CD4-positive, alpha-beta T cell treated with Interleukin-15 for 1 hour (primary cell): ENCODE results near the gene KIAA0319L.
"Not testable (repeated sequence)": the region's sequence is repeated elsewhere in the genome, so short reads cannot be mapped to it uniquely, and the experiment has no call there.

Source experiments
- DNase-seq: peaks from one replicate; pipeline ENCODE4 v3.0.0-alpha.2; 2020

KIAA0319L gene

DNA sequence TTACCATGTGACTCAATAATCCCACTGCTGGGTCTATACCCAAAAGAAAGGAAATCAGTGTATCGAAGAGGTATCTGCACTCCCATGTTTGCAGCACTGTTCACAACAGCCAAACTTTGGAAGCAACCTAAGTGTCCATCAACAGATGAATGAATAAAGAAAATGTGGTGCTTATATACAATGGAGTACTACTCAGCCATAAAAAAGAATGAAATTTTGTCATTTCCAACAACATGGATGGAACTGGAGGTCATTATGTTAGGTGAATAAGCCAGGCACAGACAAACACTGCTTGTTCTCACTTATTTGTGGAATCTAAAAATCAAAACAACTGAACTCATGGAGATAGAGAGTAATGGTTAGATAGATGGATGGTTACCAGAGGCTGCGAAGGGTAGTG, 79.3 kb downstream of the KIAA0319L start:
- no peak for DNase-seq

DNA sequence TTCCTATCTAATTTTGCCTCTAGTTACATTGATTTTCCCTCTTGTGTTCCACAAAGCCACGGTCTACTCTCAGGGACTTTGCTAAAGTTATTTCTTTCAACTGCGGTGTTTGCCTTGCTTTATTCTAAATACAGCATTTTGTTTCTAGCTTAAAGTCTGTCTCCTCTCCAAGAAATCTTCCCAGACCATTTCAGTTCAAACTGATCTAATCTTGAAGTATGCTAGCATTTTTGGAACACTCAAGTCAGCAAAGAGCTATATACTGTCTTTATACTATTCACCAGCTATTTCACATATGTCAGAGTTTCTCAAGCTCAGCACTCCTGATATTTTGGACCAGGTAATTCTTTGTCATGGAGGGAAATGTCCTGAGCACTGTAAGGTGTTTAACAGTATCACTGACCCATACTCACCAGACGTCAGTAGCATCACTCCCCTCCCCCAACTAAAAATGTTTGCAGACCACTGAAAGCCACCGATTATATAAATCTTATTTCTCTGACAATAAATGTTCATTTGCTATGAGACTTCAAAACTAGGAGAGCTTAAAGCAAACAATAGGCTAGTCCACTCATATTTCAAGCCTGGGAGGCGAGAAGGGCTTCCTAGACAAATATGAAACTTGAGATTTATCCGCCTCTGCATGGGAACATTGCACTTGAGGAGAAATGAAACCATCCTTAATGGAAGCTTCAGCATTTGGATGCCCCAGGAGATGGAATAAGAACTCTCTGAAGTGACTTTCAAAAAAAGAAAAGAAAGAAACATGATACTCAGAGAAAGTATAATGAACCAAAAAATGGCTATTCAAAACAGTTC, 81.1 kb downstream of the KIAA0319L start:
- no peak for DNase-seq

DNA sequence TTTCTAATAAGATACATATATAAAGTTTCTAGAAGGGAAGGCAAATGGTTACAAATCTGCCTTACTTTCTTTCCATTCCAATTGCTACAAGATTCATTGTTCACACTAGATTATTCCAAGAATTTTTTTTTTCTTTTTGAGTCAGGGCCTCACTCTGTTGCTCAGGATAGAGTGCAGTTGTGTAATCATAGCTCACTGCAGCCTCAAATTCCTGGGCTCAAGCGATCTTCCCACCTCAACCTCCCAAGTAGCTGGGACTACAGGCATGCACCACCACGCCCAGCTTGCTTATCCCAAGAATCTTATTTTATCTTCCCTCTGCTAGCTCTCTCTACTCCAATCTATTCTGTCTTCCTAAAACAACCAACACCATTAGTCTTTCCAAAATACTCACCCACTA, 81.8 kb downstream of the KIAA0319L start:
- DNase-seq, result no peak

DNA sequence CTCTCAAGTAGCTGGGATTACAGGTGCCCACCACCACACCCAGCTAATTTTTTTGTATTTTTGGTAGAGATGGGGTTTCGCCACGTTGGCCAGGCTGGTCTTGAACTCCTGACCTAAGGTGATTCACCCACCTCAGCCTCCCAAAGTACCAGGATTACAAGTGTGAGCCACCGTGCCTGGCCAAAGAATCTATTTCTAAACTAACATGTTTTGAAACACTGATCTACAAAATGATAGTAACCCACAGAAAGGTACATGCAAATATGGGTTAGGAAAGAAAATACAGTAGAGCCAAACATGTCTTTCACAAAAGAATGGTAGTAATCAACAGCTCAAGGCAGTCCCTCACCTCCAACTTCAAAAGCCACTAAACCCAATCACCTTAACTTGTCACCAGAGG, 84.0 kb downstream of the KIAA0319L start:
- not testable (repeated sequence) for DNase-seq

DNA sequence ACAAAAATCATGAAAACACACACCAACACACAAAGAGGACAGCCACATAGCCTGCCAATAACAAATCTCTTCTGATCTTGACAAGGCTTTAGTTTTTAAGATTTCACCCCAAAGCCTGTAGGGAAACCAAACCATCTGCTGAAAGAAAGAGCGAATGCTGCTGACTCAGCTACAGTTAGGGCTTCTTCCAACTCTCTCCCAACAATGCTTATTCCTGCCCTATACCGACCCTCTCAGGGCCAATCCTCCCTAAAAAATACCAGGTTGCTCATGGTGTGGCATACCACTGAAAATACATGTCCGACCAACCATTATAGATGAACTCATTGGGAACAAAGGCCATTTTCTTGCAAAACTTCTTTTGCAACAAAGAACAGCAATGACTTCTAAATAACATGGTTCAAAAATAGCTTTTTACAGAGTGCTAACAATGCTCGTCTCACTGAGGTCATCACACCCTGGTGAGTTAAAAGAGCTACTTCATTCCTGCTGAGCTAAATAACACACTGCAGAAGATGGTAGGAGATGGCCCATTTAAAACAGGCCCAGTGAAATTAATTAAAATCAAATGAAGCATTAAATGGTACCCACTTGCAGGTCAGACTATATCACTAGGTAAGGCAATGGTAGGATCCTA, 86.1 kb downstream of the KIAA0319L start:
- no peak for DNase-seq

DNA sequence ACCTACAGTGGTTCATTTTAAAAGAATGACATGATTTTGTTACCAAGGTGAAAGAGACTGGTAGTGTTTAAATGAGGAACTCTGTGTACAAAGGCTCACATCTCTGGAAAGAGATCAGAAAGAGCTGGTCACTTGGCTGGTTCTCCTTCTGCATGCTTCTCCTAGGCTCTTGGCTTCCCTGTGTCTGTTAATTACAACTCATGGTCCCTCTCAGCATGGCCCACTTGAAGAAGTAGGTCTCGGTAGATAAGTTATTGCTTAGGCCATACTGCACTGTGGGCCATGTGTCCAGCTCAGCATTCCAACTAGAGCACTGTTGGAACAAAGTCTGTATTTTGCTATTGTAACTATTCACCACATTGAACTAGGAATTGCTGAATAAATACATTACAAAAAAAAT, 91.1 kb downstream of the KIAA0319L start:
- no peak for DNase-seq

DNA sequence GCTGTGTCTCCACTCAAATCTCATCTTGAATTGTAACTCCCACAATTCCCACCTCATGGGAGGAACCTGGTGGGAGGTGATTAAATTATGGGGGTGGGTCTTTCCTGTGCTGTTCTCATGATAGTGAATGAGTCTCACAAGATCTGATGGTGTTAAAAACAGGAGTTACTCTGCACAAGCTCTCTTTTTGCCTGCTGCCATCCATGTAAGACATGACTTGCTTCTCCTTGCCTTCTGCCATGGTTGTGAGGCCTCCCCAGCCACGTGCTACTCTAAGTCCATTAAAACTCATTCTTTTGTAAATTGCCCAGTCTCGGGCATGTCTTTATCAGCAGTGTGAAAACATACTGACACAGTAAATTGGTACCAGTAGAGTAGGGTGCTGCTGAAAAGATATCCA, 93.5 kb downstream of the KIAA0319L start:
- not testable (repeated sequence) for DNase-seq

DNA sequence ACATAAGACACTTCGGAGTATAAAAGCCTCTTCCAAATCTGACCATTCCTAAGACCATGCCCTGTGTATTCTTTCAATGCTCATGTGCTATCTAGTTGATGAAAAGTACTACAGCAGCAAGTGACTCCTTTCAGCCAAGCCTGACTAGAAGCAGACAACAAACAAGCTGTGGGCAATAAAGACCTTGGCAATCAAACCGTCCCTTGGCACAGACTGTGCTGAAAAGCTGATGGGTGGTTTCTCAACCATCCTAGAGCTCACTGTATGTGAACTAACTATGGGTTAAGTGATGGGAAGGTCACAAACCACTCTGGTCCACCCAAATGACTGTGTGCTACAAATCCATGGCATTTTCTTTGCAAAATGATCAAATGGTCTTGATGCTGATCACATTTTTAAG, 94.0 kb downstream of the KIAA0319L start:
- DNase-seq, result no peak

DNA sequence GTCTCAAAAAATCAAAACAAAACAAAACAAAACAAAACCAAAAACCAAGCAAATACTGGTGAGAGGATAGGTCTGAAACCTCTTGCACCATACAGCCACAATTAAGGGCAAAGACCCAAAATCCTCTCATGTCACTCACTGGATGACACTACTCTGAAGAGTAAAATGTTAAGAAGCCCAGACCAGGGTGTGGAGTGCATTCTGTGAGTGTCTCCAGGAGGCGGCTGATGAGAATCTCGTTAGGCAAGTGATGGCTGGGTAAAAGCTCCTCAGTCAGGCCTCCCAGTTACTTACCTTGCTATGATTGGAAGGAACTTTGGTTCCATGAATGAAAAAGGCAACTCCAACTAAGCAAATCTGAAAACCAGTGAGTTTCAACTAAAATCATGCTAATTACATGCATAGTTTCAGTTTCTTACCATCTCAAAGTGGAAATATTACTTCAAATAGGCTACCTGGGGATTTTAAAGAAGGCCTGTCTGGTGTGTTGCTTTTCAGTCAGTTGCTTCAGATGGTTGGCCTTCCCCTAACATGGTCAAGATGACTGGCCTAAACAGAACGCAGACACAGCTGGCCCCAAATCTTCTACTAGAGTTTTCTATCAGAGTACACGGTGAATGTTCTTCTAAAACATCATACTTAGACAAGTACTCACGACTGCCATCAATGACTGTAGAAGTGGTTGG, 95.1 kb downstream of the KIAA0319L start:
- DNase-seq, result no peak

DNA sequence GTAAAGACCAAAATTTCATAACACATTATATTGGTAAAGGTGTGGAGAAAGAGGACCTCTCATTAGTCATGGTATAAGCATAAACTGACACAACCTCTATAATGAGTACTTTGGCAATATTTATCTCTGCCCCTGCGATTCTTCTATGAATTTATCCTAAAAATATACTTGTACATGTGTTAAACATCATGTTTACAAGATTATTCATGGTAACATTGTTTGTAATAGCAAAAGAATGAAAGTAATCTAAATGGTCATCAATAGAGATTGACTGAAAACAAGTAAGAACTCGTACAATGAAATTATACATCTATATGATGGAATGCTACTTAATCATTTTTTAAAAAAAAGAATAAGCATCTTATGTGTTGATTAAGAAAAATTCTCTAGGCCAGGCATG, 96.4 kb downstream of the KIAA0319L start:
- no peak for DNase-seq

DNA sequence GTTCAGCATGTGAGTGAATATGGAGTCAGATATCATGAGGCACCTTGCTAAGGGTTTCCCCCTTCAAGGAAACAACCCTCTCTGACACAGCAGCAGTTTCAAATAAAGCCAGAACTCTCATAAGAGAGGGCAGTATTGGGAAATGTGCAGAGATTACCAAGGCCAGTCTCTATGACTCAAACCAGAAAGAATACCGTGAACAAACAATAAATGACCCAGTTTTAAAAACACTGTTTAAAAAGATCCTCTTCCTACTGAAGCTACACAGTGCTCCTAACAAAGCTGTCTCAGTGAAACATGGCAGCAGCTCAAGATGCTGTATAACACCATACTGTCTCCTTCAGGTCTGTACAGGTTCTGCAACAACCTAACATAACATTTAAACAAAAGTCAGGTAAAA, 102.6 kb downstream of the KIAA0319L start:
- DNase-seq, result no peak

DNA sequence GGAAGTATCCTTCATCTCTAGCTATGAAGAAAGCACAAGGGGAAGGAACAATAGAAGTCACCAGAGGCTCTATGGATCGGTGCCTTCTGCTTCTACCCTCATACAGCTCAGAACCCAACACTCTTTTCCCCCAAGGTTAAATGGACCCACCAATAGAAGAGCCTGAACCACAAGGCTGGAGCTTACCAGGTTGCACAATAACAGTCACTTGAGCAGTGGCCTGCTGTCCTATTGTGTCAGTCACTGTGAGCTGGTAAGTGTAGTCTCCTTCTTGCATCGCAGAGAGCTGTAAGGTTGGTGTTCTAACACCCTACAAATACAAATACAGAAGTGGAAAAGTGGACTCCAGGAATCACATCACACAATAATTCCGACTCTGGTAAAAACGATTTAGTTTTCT, 103.0 kb downstream of the KIAA0319L start:
- DNase-seq, result no peak

DNA sequence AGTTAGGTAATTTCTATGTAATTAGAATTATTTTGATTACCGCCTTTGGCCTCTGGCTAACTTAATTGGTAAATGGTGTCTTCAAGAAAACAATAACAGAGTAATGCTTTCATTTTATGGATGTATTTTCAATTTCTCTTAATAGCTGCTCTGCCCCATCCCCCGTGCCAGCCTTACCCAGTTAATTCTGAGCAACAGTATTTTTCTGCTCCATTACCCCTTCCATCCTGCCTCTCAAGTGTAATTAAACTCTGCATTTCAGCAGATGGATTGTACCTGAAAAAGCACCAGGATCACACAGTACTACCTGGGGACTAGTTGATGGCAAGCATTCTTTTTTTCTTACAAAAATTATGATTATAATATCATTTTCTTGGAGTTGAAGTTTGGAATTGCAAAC, 104.2 kb downstream of the KIAA0319L start:
- DNase-seq, result no peak

DNA sequence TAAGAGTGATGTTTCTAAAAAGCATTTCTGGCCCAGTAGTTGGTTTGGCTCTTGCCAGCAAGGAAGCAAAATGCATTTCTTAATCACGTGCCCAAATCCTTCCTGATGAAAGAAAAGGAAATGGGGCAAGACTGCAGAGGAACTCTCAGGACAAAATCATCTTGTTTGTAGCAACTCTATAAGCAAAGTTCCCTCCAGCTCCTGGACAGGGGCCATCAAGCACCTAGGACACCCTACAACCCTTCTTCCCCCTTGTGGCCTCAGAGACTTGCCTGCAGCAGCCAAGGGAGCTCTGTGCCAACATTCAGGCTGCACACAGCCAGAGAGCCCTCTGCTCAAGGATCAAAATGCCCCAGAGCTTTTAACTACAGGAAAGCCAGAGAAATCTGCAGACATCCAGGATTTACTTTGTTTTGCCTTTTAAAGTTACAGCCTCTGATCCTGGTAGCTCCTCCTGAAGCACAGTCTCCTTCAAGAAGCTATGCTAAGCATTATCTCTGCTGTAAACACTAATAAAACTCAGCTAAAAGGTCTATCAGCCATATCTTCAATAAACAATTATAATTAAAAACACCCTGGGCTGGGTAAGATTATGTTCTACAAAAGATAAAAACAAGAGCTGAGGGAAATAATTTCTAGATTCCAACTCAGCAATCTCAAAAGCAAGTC, 105.0 kb downstream of the KIAA0319L start:
- peak; percentile 21 for DNase-seq

DNA sequence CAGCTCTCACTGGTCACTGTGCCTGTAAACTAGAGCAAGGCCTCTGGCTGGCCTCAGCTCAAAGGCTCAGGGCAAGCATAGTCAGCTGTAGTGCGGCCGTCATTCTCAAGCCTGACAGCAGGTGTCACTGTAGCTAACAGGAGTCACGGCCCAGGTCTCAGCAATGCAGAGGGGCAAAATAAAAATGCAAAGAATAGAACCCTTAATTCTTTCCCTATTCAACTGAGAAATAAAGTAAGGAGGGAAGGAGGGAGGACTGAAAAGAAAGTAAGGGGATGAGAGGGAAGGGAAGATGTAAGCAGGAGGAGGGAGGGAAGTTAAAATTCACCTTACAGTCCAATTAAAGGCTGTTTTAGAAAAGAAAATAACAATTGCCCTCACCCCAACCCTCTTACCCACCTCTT, 106.1 kb downstream of the KIAA0319L start:
- DNase-seq, result peak; percentile 68

DNA sequence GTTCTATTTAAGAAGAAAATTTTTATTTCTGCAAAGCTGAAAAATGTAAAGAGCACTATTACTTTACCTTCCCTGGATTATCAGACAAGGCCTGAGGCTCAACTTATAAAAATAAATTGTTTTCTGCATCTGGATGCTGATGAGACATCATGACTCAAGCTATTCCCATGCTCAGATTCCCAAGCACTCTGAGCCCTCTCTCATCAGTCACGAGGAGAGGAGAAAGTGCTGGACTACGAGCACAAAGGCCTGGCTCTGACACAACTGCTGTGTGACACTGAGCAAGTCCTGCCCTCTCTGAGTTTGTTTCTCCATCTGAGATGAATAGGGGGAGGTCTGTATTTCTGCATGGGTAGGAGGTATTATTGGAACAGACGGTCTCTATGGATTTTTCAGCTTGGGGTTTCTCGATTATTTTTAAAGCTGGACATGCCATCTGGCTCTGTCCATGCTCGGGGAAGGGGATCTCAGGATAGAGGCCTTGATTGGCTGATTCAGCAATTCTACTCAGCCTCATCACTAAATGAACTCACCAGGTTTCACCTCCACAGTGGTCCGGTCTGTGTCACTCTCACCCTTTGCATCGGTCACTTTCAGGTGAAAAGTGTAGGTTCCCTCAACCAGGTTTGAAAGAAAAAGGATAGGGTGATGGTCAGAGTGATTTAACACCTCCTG, 107.7 kb downstream of the KIAA0319L start:
- no peak for DNase-seq

DNA sequence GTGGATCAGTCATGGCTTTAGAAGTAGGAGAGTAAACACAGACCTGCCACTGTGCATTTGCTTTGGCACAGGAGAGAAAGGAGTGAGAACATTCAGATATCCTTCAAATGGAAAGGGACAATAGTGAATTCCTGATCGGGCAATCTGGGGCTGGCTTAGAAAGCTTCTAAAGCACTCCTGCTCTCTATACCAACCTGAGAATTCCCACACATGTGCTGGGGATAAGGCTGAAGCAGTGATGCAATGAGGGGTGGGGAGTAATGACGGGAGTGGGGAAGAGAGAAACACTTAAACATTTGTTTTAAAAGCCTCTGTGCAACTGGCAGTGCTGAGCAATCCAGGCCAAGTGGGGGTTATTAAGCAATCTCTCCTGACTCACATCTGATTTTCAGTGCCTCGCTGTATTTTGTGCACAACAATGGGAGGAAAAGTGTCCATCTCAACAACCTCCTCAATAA, 108.8 kb downstream of the KIAA0319L start:
- DNase-seq, result no peak

DNA sequence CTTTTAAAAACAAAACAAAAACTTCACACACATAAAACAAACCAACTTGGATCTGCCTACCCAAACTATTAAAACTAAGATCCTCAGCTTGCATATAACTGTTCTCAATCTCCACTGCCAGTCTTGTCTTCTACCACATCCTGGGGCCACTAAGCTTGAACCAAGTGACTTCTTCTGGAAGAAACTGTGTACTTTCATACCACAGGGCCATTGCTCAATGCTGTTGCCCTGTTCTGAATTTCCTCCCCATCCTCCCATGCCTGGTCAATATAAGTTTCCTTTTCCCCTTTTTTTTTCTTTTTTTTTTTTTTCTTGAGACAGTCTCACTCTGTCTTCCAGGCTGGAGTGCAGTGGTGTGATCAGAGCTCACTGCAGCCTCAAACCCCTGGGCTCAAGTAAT, 109.9 kb downstream of the KIAA0319L start:
- no peak for DNase-seq

DNA sequence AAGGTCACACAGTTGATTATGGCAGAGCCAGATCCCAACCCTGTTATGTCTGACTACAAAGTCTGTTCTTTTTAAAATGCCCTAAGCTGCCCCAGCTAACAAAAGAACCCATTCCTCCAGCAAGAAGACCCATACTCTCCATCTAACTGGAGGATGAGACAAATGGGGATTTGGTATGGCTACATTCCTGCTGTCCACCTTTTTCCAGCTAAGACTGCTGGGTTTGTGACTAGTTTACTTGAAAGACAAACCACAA, 112.8 kb downstream of the KIAA0319L start:
- no peak for DNase-seq

DNA sequence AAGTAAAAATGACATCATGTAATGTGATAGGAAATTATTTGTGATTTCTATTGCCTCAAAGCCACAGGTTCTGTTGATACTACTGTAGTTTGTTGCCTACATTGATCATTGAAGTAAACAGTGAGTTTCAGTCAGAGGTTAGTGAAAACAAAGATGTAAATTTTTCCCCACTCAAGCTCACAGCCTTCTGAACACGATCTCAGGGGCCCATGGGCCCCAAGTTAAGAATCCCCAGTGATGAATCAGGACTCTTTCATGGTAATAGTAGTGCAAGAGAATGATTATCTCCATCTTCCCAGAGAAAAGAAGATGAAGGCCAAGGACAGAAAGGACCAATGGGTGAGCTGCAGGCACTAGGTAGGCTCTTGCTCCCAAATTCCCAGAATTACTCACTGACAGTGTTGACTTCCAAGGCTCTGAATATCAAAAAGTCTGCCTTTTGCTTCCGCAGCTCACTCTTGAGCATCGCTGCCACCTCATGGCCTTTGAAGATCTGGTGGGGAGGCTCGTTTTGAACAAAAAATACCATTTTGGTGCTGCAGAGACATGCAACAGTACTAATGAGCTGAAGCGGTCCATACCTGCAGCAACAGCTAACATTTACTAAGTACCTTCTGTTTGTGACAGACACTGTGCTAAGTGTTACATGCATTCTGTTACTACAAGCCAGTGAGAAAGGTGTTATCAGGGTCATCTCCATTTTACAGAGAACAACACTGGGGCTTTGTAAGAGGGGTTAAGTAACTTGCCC, 113.3 kb downstream of the KIAA0319L start:
- DNase-seq, result no peak

DNA sequence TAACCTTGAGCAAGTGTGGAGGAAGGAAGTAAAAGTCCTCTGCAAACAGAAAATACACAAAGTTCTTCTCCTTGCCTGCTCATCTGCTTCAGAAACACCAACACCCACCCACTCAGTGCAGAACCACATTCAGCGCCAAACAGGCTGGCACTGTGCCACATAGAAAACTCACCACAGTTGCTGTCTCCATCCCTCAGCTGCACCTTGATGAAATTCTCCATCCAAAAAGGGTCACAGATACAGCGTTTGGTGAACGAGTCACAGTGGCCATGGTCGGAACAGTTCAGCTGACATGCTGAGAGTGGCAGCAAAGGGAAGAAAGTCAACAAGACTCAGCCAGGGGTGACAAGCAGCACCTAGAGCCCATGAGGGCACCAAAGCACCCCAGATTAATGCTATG, 114.5 kb downstream of the KIAA0319L start:
- peak; percentile 17 for DNase-seq

DNA sequence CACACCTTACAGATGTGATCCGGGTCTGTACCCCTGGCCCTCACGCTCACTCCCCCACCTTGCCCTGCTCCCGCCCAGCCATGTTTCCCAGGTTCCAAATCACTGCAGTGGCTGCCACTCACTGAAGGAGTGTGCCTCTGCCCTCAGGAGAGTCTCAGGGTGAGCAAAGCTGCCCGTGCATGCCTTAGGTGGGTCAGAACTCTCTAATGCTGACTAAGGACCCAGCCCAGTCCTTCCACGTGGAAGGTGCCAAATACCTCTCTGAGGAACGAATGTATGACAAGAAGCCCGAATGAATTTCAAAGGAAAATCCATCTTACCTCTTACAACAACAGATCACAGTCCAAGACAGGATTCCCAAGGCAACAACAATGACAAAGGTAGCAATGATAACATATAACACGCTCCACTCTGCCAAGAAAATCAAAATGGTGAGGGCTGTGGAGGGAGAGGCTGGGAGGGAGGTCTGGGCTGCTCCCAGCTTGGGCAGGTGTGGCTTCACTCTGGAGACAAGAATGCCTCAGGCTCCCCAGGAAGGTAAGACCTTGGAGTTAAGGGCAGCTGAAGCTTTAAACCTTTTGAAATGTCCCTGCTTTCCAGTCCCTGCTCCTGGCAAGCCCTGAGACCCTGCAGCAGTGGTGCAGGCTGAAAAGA, 115.2 kb downstream of the KIAA0319L start:
- DNase-seq, result no peak
